Measurements from ENCODE around the gene CCDC30. TPM values are rescaled to one million over a fixed set of nuclear protein-coding genes. Genes with fewer than 3 reads are reported as not detected.

The CCDC30 gene
- total RNA-seq, 1 donor from 2014 or later: 2.0 TPM

- TF ChIP-seq EZH2 (IDR thresholded peaks at IDR 0.05): no peak
- peak; percentile 36 for TF ChIP-seq CTCF (IDR thresholded peaks at IDR 0.05)
- no peak for TF ChIP-seq EZH2phosphoT487 (IDR thresholded peaks at IDR 0.05)
- peaks cover 9% of the 10 kb centered on the region for H3K36me3 Mint-ChIP-seq
- DNase-seq (ENCODE audit: low spot score): peak; percentile 18
Measured at GRCh38 chr1:42479621-42480020, 16.5 kb downstream of the CCDC30 start.

GRCh38 chr1:42480921-42481320 is 17.8 kb downstream of the CCDC30 start:
- H2AFZ ChIP-seq (replicated peaks): no peak overlapping the region
- H3K27me3 Mint-ChIP-seq (ENCODE audit: insufficient read depth, low read depth): no peaks in the 10 kb centered on the region
- no peak for TF ChIP-seq EZH2 (IDR thresholded peaks at IDR 0.05)
- TF ChIP-seq EZH2phosphoT487 (IDR thresholded peaks at IDR 0.05): no peak
- no peak for TF ChIP-seq CTCF (IDR thresholded peaks at IDR 0.05)
- no peaks in the 10 kb centered on the region for H3K79me2 ChIP-seq (ENCODE audit: low read depth)
- H3K36me3 Mint-ChIP-seq: peaks cover 9% of the 10 kb centered on the region
- H3K36me3 ChIP-seq: no peaks in the 10 kb centered on the region
- no peak overlapping the region for H3K9ac ChIP-seq
- DNase-seq (ENCODE audit: low spot score): no peak
- no peaks in the 10 kb centered on the region for H4K20me1 ChIP-seq (ENCODE audit: low read depth)
- no peaks in the 10 kb centered on the region for H3K27me3 ChIP-seq
- peaks cover 3% of the 10 kb centered on the region for H3K4me1 Mint-ChIP-seq
- H3K27ac Mint-ChIP-seq: no peak overlapping the region
- no peaks in the 10 kb centered on the region for H3K4me1 ChIP-seq
- no peak overlapping the region for H3K4me2 ChIP-seq
- no peak overlapping the region for H3K4me3 Mint-ChIP-seq
- H3K9me3 ChIP-seq (ENCODE audit: low read depth): no peaks in the 10 kb centered on the region
- H3K4me3 ChIP-seq: no peak overlapping the region
- H3K9me3 Mint-ChIP-seq: no peaks in the 10 kb centered on the region
- H3K27ac ChIP-seq: no peak overlapping the region
- H3F3A ChIP-seq (ENCODE audit: low read depth): no peaks in the 10 kb centered on the region

More at GRCh38 chr1:42479621-42480020, 16.5 kb downstream of the CCDC30 start:
- H3K4me1 ChIP-seq: no peaks in the 10 kb centered on the region
- Mint-ChIP-seq H3K4me3 (no peak overlapping the region), H3K27me3 (ENCODE audit: insufficient read depth, low read depth) (no peaks in the 10 kb centered on the region), H3K4me1 (peaks cover 3% of the 10 kb centered on the region), H3K27ac (no peak overlapping the region), H3K9me3 (no peaks in the 10 kb centered on the region)
- no peak overlapping the region for H3K27ac ChIP-seq
- H3K4me3 ChIP-seq: no peak overlapping the region
- no peaks in the 10 kb centered on the region for H3K79me2 ChIP-seq (ENCODE audit: low read depth)
- no peaks in the 10 kb centered on the region for H4K20me1 ChIP-seq (ENCODE audit: low read depth)
- H3K36me3 ChIP-seq: no peaks in the 10 kb centered on the region
- H3K9me3 ChIP-seq (ENCODE audit: low read depth): no peaks in the 10 kb centered on the region
- H3K9ac ChIP-seq: no peak overlapping the region
- H3K27me3 ChIP-seq: no peaks in the 10 kb centered on the region
- no peaks in the 10 kb centered on the region for H3F3A ChIP-seq (ENCODE audit: low read depth)
- no peak overlapping the region for H3K4me2 ChIP-seq
- H2AFZ ChIP-seq (replicated peaks): no peak overlapping the region

GRCh38 chr1:42482635-42483153 is 19.6 kb downstream of the CCDC30 start:
- no peaks in the 10 kb centered on the region for H4K20me1 ChIP-seq (ENCODE audit: low read depth)
- Mint-ChIP-seq H3K4me1 (peaks cover 3% of the 10 kb centered on the region), H3K27me3 (ENCODE audit: insufficient read depth, low read depth) (no peaks in the 10 kb centered on the region), H3K4me3 (no peak overlapping the region), H3K27ac (no peak overlapping the region), H3K36me3 (peaks cover 11% of the 10 kb centered on the region), H3K9me3 (no peaks in the 10 kb centered on the region)
- H3K4me2 ChIP-seq: no peak overlapping the region
- no peak for DNase-seq (ENCODE audit: low spot score)
- H3F3A ChIP-seq (ENCODE audit: low read depth): no peaks in the 10 kb centered on the region
- H3K27ac ChIP-seq: no peak overlapping the region
- H2AFZ ChIP-seq (replicated peaks): no peak overlapping the region
- no peaks in the 10 kb centered on the region for H3K4me1 ChIP-seq
- no peaks in the 10 kb centered on the region for H3K36me3 ChIP-seq
- no peaks in the 10 kb centered on the region for H3K9me3 ChIP-seq (ENCODE audit: low read depth)
- no peak for TF ChIP-seq EZH2 (IDR thresholded peaks at IDR 0.05)
- no peaks in the 10 kb centered on the region for H3K79me2 ChIP-seq (ENCODE audit: low read depth)
- H3K9ac ChIP-seq: no peak overlapping the region
- no peak overlapping the region for H3K4me3 ChIP-seq
- H3K27me3 ChIP-seq: no peaks in the 10 kb centered on the region

- Histone ChIP-seq H2AFZ (replicated peaks) (no peak overlapping the region), H3K79me2 (ENCODE audit: low read depth) (no peaks in the 10 kb centered on the region), H3F3A (ENCODE audit: low read depth) (no peaks in the 10 kb centered on the region), H3K4me2 (no peak overlapping the region), H3K27me3 (no peaks in the 10 kb centered on the region), H3K9me3 (ENCODE audit: low read depth) (no peaks in the 10 kb centered on the region), H3K36me3 (no peaks in the 10 kb centered on the region), H3K27ac (no peak overlapping the region), H3K9ac (no peak overlapping the region), H3K4me3 (no peak overlapping the region), H4K20me1 (ENCODE audit: low read depth) (no peaks in the 10 kb centered on the region), H3K4me1 (no peaks in the 10 kb centered on the region)
- TF ChIP-seq CTCF (IDR thresholded peaks at IDR 0.05) (no peak), EZH2phosphoT487 (IDR thresholded peaks at IDR 0.05) (no peak), EZH2 (IDR thresholded peaks at IDR 0.05) (no peak)
- Mint-ChIP-seq H3K36me3 (peaks cover 11% of the 10 kb centered on the region), H3K9me3 (no peaks in the 10 kb centered on the region), H3K27me3 (ENCODE audit: insufficient read depth, low read depth) (no peaks in the 10 kb centered on the region), H3K4me1 (peaks cover 3% of the 10 kb centered on the region), H3K27ac (no peak overlapping the region), H3K4me3 (no peak overlapping the region)
- DNase-seq (ENCODE audit: low spot score): peak; percentile 29
Measured at GRCh38 chr1:42484382-42484781, 21.3 kb downstream of the CCDC30 start.

Data from neural progenitor cell (in vitro differentiated cells).